Measurements from ENCODE around the gene TTI1.

TTI1 gene

DNA sequence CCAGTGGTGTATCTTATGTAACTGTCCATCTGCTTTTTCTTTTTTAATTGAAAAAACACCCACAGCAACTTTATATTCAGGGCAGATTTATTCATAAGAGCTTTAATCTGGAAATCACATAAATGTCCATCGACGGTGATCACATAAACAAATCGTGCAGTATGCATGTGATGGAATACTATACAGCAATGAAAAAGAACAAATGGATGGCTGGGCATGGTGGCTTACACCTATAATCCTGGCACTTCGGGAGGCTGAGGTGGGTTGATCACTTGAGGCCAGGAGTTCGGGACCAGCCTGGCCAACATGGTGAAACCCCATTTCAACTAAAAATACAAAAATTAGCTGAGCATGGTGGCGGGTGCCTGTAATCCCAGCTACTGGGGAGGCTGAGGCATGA, 91.3 kb downstream of the TTI1 start:
- no peak for FAIRE-seq
- no peak for DNase-seq (ENCODE audit: insufficient read length, low spot score)

DNA sequence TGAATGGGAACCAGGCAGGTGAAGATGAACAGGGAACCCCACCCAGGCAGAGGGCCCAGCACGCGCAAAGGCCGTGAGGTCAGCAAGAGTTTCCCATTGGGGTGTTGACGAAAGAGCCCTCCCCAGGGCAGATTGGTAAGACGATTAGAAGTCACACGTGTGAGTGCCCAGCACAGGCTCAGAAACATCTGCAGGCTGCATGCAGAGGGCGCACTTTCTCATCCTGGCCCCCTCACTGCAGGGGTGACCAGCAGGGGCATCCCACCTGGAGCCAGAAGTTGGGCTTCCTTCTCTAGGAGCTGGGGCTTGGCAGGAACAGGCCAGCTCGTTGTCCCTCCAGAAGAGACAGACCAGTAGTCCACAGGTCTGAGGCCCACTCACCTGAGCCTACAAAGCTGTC, 91.9 kb downstream of the TTI1 start:
- FAIRE-seq (peak; percentile 40), DNase-seq (ENCODE audit: insufficient read length, low spot score) (peak; percentile 51)

DNA sequence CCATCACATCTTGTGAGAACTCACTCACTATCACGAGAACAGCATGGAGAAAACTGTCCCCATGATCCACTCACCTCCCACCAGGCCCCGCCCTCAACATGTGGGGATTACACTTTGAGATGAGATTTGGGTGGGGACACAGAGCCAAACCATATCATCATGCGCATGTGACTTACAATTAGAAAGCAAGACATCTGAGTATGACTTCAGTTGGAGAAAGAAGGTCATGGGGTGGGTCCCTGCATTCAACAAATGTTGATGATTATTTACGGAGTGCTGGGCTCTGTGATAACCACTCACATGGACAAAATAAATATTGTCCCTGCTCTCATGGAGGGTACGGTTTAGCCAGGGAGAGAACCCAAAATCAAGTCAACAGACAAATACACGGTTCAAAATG, 92.4 kb downstream of the TTI1 start:
- FAIRE-seq (peak; percentile 49), DNase-seq (ENCODE audit: insufficient read length, low spot score) (no peak)

DNA sequence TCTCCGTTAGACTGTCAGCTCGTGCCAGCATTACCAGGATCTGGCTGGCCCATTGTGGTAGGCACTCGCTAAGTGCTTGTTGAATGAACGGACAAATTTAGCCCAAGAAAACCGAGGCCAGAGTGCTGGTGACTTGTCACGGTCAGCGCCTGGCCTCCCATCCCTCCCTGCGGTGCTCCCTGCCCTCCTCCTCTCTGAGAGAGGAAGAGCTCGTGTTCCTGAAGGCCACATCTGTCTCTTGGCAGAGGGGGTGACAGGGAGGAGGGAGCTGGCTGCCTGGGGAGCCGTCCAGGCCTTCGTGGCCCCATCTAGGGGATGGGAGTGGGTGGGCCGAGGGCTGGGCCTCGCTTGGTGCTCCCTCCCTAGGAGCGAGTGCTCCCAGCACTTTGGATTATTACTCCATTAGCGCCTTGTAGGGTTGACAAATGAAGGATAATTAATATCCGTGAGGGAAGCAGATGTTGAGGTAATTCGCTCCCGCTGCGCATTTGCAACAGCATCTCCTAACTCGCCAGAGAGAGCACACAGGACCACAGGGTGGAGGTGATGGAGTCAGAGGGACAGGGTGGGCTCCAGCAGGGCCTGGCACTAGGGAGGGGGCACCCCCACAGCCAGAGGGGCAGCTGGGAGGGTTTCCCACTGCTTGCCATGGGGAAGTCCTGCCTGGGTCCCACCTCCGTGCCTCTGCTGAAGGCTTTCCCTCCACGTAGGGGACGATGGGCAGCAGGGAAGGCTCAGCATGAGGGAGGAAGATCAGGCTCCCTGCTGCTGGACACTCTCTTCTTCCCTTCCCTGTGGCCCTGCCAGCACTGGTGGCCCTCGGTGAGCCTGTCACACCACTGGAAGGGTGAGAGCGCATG, 93.3 kb downstream of the TTI1 start:
- FAIRE-seq (no peak), DNase-seq (ENCODE audit: insufficient read length, low spot score) (no peak)

DNA sequence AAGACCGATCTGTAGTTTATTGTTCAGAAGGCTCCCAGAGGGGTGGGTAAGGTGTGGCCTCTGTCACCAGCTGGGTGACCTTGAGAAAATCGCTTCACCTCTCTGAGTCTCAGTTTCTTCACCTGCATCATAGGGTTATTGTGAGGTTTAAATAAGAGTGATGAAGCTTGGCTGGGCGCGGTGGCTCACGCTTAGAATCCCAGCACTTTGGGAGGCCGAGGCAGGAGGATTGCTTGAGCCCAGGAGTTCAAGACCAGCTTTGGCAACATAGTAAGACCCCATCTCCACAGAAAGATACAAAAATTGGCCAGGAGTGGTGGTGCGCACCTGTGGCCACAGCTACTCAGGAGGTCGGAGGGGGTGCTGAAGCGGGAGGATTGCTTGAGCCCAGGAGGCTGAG, 94.3 kb downstream of the TTI1 start:
- DNase-seq (ENCODE audit: insufficient read length, low spot score) (no peak), FAIRE-seq (no peak)

DNA sequence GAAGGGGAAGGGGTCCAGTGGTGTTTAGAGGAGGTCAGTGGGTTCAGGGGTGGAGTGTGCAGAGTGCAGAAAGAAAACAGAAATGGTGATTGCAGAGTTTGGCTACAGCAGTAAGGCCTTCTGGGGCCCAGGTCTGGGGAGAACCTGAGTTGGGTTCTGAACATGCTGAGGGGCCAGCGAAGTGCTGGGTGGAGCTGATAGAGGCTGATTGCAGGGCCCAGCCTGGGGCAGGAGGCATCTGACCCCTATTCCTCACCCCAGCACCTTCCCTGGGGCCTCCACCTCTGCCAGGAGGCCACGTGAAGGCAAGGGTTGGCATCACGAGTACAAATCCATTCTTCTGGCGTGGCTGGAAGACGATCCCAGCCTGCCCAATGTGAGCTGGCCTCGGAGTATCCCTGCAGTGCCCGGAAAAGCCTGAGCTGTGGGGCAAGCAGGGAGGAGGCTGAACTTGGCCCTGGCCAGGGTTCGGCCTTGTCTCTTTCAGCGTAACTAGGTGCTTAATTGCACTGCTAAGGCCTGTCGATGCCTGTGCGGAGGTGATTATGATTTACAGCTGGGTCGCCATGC, 95.0 kb downstream of the TTI1 start:
- FAIRE-seq: peak; percentile 76
- DNase-seq (ENCODE audit: insufficient read length, low spot score): no peak

DNA sequence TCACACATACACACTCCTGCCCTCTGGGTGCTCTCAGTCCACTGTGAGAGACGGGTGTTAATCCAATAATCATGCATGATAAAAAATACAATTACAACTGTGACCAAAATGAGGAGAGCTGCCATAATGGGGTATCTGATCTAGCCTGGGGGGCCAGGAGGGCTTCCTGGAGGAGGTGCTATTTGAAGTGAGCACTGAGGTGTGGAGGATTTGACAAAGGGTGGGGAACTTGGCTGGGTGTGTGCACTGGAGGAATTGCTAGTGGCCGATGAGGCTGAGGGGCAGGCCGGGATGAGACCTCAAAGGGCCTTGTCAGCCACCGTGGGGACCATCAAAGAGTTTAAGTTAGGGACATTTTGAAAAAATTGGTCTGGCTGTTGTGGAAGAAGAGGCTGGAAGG, 95.6 kb downstream of the TTI1 start:
- FAIRE-seq (no peak), DNase-seq (ENCODE audit: insufficient read length, low spot score) (no peak)

DNA sequence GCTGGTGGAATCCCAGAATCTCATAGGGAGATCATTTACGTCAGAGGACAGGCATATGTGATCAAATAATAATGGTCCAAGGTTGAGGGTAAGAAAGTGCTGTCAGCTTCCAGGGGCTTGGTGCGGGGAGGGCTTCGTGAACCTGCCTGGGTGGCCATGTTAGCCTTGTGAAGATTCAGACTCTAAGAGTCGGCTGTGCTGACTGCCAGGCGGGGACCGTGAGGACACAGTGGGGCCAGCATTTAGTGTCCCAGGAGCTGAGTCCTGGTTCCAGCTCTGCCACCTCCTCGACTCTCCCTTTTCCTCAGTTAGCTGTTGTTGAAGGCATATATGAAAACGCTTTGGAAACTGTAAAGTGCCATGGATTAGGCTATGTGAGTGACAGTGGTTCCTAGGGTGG, 96.8 kb downstream of the TTI1 start:
- DNase-seq (ENCODE audit: insufficient read length, low spot score) (no peak), FAIRE-seq (peak; percentile 63)

DNA sequence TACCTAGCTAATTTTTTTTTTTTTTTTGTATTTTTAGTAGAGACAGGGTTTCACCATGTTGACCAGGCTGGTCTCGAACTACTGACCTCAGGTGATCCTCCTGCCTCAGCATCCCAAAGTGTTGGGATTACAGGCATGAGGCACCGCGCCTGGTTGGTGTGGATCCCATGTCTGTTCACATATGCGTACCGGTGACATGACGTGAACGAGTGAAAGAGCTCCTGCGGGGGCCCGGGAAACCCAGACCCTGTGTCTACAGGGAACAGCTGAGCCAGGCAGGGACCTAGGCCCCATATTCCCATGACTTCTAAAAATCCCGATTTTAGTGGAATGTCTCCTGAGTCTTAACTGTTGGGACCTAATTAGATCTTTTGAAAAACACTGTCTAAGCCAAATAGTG, 97.2 kb downstream of the TTI1 start:
- DNase-seq (ENCODE audit: insufficient read length, low spot score) (no peak), FAIRE-seq (no peak)

DNA sequence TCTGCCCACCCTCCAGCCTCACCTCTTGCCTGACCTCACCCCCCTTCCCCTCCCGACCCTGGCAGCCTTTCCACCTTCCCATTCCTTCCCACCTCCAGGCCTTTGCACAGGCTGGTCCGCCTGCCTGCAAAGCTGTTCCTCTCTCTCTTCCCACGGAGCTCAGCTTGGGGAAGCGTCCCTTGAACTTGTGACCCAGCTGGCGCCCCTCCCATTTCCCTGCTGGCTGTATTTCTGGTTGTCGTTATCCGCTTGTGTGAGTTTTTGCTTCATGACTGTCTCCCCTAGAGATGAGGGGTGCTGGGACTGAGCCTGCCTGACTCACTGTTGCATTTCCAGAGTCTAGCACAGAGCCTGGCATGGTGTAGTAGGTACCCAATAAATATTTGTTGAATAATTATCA, 97.8 kb downstream of the TTI1 start:
- no peak for FAIRE-seq

DNA sequence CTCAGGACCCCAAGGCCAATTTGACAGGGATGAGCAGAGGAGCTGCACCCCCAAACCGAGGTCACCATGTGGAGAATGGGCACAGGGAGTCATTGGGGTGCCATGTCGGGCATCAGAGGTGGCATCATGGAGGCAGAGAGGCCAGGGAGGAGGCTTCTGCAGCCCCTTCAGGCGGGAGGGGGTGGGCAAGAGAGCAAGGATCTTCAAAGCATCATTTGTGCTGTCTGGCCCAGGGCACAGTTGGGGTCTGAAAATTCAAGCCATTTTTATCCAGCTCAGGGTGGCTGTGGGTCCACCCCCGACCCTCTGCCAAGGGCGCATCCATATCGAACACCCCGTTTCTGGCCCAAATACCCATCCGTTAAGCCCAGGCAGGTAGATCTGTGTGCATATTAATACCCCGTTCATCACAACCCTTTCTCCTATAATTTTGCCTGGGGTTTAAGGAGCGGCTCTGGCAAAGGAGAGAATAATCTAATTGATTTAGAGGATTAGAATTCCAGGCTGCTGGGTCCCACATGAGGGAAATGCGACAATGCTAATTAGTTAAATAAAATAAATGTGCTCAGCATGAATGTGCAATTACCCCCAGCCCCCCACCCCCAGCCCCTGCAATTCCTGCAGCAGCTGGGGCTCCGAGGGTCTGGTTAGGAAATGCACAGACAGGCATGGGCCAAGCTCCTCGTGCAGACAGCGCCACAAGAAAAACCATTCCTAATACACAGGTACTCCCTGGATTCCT, 98.5 kb downstream of the TTI1 start:
- DNase-seq (ENCODE audit: insufficient read length, low spot score) (no peak), FAIRE-seq (no peak)

More for the DNA sequence above, 97.8 kb downstream of the TTI1 start:
- DNase-seq (ENCODE audit: insufficient read length, low spot score): no peak

DNA sequence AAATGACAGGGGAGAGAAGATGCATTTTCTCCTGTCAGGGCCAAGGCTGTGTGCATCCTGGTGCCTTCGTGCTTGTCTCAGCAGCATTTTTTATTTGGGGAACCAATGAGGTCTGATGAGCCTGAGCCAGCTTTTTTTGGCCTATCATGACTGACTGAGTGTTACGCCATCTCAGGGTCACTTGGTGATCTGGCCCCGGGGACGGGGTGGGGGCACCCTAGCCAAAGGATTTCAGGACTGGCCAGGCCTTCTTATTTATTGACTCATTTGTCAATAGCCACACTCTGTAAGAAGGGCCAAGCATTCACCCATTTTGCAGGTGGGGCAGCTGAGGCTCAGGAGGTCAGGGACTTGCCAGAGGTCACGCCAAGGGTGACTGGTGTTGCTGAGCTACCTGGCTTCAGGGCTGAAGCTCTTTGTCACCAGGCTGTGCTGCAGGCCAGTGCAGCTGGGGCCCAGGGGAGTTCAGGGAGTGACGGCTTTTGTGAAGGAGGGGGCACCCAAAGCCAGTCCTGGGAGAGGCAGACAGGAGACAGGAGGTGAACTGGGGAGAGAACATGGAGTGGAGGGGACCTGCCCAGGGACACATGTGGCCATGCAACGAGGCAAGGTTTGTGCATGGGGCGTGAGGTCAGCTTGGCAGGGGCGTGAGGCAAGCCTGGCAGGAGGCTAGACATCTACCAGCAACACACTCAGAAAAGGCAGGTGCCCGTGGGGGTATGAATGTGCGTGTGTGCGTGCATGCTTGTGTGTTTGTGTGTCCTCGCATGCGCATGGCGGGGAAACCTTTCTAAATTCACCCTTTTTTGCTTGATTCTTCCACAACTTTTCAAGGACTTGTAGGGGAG, 99.2 kb downstream of the TTI1 start:
- DNase-seq (ENCODE audit: insufficient read length, low spot score) (no peak), FAIRE-seq (peak; percentile 72)

All from HTR-8/SVneo (cell line).